ENCODE results near the gene SPEG.

GRCh38 chr2:219507581-219508443, 73.2 kb downstream of the SPEG start:
- TF ChIP-seq EP300 (IDR thresholded peaks at IDR 0.05; ENCODE audit: borderline replicate concordance) = no peak
- no peak for TF ChIP-seq CEBPB (IDR thresholded peaks at IDR 0.05)
- no peak for TF ChIP-seq TCF12 (IDR thresholded peaks at IDR 0.05; ENCODE audit: low read depth)
- no peak for TF ChIP-seq FOXM1 (IDR thresholded peaks at IDR 0.05; ENCODE audit: borderline replicate concordance, low read depth)
- TF ChIP-seq TAF1 (IDR thresholded peaks at IDR 0.05; ENCODE audit: low read depth) = no peak
- no peak for TF ChIP-seq TEAD4 (IDR thresholded peaks at IDR 0.05)
- no peak for TF ChIP-seq ZBTB7A (IDR thresholded peaks at IDR 0.05; ENCODE audit: low read depth)
- no peak for TF ChIP-seq YY1 (IDR thresholded peaks at IDR 0.05; ENCODE audit: low read depth)
